NCI-H1092 (cell line): ENCODE results near the gene SPDYE16.
"Not testable (repeated sequence)": the region's sequence is repeated elsewhere in the genome, so short reads cannot be mapped to it uniquely, and the experiment has no call there.

Experiments used
- DNase-seq: peaks from one replicate; lab custom pipeline; 2025; lab: John Stamatoyannopoulos, UW

SPDYE16 gene

DNA sequence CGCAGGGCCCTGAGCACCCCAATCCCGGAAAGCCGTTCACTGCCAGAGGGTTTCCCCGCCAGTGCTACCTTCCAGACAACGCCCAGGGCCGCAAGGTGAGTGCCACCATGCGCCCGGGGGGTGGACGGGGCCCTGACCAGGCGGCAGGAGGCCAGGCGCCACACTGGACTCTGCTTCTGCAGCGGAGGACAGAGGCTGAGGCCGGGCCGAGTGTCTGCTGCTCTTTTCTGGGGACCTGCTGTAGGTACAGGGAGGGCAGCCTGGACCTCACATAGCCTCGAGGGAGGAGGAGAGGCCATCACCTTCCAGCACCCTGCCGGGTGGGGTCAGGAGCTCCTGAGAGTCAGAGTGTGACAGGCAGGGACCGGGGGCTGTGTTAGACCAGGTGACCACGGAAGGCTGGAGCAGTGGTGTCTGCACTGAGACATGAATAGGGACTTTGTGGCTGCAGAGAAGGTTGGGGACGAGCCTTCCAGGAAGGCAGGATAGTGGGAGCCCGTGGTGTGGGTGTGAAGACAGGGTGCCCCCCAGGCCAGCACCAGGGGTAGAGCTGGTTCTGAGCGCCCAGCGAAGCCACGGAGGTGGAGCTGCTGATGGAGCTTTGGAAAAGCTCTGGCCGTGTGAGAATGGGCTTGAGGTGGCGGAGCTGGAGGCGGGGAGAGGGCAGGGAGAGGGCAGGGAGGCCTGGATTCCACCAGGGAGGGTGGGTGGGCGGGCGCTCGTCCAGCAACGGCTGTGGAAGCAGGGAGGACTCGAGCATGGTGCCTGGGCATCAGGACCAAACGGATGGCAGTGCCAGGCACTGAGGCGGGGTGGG lies 38.5 kb downstream of the SPDYE16 start:
- DNase-seq = not testable (repeated sequence)

- DNase-seq = not testable (repeated sequence)
Measured at GRCh38 chr7:76503244-76503643, 39.9 kb downstream of the SPDYE16 start.

DNA sequence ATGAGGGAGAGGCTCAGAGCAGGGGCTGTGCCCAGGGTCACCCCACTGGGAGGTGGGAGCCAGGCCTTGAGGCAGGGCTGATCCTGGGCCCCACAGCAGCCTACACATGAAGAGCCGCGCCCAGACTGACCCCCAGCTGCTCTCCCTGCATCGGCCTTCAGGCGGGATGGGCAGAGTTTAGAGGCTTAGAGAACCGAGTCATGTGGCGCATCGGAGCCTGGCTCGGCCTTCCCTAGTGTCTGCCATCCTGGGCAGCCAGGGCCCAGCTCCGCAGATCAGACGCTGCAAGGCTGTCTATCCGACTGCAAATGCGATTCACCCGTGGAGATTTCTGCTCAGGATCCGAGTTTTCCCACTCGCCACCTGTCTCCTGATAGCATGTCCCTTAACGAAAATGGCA lies 40.3 kb downstream of the SPDYE16 start:
- not testable (repeated sequence) for DNase-seq

DNA sequence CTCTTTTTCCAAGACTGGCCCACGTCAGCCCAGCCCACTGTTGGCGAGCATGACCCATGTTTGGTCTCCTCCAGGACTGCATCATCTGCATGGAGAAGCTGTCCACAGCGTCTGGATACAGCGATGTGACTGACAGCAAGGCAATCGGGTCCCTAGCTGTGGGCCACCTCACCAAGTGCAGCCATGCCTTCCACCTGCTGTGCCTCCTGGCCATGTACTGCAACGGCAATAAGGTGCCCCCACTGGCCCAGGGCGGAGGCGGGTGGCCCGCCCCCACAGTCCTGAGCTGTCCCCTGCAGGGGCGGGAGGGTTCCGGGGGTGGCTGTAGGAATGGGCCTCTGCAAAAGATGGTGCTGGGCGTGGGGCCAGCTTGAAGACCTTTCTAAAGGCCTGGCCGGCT lies 40.9 kb downstream of the SPDYE16 start:
- not testable (repeated sequence) for DNase-seq

DNA sequence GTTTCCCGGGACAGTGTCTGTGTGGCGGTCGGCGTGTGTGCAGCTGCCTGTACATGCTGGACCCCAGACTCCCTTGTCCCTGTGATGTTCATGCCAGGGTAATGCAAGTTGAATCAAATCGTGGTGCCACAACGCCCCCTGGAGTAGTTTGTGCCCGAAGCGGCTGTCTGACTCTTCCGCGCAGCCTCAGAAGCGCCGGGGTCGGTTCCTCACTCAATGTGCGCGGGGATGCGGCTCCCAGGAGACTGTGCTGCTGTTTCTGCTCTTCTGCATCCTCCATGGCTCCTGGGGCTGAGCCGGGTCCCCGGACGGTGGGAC lies 43.2 kb downstream of the SPDYE16 start:
- not testable (repeated sequence) for DNase-seq

- not testable (repeated sequence) for DNase-seq
Measured at GRCh38 chr7:76499201-76499923, 43.7 kb downstream of the SPDYE16 start.

DNA sequence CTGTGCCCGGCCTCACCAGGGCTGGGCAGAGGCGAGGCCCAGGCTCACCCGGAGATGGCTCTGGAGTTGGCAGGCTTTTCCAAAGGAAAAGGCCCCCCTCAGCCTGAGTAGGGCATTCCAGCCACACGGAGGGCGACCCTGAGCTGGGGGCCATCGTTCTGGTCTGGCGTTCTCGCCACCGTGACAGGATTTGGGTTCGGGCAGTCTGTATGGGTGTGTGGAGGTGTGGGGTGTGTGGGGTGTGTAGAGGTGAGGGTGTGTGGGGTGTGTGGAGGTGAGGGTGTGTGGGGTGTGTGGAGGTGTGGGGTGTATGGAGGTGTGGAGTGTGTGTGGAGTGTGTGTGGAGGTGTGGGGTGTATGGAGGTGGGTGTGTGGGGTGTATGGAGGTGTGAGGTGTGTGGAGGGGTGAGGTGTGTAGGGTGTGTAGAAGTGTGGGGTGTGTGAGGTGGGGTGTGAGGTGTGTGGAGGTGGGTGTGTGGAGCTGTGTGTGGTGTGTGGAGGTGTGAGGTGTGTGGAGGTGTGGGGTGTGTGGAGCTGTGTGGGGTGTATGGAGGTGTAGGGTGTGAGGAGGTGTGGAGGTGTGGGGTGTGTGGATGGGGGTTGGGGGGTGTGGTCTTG lies 44.4 kb downstream of the SPDYE16 start:
- not testable (repeated sequence) for DNase-seq

DNA sequence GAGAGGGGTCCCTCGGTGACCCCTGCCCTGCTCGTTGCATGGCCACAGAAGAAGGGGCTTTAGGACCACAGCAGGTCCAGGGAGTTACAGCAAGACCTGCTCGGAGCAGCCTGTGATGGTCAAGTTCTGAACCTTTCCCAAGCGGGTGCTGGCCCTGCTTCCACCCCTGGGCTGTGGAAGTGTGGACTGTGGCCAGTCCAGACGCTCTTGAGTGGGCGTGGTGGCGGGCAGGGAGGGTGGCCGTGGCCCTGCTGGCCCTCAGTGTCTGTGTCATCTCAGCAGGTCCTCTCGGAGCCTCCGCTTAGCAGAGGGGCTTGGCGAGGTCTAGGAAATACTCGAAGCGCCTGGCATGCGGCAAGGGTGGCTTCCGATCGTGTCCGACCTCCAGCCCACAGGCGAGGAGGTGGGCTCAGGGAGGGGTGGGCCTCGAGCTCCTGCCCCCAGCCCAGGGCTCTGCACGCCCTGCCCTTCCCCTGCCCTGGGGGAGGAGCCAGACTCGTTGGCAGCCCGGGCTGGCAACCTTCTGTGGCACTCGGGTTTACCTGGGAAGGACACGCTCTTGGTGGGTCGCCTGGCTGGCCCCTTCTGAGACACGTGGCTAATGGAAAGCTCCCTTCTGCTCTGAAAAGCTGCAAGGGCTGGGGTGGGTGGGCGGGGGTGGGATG lies 45.0 kb downstream of the SPDYE16 start:
- DNase-seq = not testable (repeated sequence)

DNA sequence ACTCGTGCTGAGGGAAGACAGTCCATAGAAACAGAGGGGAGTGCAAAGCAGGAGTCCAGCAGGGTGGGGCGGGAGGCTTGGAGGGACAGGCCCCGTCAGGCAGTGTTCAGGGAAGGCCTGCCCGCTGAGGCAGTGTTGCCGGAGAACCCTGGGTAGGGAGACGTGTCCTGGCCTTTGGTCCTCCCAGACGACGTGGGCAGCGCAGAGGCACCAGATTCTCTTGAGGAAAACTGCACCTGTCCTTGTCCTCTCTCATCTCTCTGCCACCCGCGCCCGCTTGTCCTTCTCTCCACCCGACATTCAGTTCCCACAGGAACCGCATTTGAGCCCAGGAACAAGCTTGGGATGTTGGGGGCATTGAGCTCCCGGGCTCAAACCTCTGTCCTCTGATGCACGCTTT lies 47.4 kb downstream of the SPDYE16 start:
- DNase-seq = not testable (repeated sequence)

DNA sequence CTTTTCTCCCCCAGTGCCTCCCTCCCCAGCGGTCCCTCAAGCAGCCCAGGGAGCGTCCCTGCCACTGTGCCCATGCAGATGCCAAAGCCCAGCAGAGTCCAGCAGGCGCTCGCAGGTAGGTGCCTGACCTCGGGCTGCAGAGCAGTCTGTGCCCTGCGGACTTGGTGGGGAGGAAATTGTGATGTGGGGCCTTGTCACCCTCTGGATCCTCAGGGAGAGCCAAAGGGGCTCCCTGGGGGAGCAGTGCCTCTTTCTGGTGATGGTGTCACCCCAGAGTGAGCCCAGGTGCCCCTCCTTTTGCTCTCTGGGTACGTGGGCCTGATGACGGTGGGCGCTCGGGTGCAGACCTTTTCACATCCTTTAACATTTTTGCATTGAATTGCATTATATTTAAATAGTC lies 51.0 kb downstream of the SPDYE16 start:
- not testable (repeated sequence) for DNase-seq

GRCh38 chr7:76487969-76488368 lies 55.1 kb downstream of the SPDYE16 start:
- not testable (repeated sequence) for DNase-seq

GRCh38 chr7:76486618-76487017 lies 56.5 kb downstream of the SPDYE16 start:
- not testable (repeated sequence) for DNase-seq

DNA sequence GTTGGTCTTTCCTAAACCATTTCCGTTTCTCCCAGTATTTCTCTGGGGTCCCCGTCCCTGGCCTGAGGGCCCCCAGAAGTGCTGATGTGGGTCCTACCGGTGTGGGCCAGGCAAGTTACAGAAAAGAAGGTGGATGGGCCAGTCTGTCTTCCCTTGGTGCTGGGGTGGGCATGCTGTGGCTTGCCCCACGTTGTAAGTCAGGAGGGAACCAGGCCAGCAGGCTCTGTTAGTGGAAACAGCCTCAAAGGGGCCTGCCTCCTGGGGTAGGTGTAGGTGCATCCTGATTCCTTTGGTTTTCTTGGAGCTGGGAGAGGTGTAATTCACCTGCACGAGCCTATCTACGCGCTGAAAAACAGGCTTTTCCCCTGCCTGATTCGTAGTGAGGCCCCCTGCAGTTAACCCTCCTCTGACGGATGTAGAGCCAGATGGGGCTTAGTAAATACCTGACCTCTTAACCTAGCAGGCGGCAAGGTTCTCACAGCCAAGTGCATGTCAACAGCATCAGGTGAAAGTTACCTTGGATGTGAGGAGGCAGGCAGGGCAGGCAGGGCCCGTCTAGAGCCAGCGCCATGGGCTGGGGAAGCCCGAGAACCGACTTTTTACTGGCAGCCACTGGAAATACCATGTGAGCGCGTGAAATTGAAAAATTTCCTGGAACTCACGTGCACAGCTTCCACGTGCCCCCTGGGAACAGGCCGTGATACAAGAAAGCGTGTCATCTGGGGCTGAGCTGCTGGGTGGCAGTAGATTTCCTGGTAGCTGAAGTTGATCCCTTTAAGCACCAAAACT lies 57.1 kb downstream of the SPDYE16 start:
- DNase-seq = not testable (repeated sequence)

DNA sequence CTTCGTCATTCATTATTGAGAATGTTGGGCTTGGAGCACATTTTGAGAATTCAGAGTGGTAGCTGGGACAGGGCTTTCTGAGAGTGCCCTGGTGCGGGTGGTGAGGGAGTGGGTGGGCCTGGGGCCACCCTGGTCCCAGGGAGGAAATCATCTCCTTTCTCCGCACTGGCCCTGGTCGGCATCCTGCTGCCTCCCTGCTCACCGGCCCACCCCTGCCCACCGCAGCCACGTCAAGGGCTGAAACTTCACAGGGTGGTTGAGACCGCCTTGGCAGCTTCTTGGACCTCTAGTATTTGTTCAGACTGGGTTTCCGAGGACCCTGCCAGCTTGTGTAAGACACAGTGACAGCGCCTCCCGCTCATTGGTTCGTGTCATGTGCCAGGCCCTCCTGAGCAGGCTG lies 58.6 kb downstream of the SPDYE16 start:
- not testable (repeated sequence) for DNase-seq

GRCh38 chr7:76483081-76483480 lies 60.0 kb downstream of the SPDYE16 start:
- DNase-seq = not testable (repeated sequence)

DNA sequence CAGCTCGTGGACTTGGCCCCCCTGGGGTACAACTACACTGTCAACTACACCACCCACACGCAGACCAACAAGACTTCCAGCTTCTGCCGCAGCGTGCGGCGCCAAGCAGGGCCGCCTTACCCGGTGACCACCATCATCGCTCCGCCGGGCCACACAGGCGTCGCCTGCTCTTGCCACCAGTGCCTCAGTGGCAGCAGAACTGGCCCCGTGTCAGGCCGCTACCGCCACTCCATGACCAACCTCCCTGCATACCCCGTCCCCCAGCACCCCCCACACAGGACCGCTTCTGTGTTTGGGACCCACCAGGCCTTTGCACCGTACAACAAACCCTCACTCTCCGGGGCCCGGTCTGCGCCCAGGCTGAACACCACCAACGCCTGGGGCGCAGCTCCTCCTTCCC lies 60.4 kb downstream of the SPDYE16 start:
- DNase-seq = not testable (repeated sequence)
